AG04450 (cell line): ENCODE measurements around the gene SHISA7. TPM values are rescaled to one million over a fixed set of nuclear protein-coding genes. Genes with fewer than 3 reads are reported as not detected.

Experiments
- CTCF ChIA-PET: fragments of 300-600, 350-600 bp; formaldehyde crosslinking; extraction: SDS; loops from one replicate; lab custom pipeline; 2022; ENCODE audit warnings: antibody characterized with exemption, inconsistent platforms; lab: Charles Lee
- POLR2A ChIA-PET: fragments of 350-600 bp; formaldehyde crosslinking; extraction: SDS; loops from one replicate; lab custom pipeline; 2021; ENCODE audit warnings: antibody characterized with exemption, inconsistent platforms; lab: Yijun Ruan, JAX
- DNase-seq: peaks from one replicate; pipeline ENCODE4 v3.0.0-alpha.2; 2011; ENCODE audit warnings: low read depth, low spot score
- H3K27ac ChIP-seq: one replicate; pipeline ENCODE4 v1.5.1; 2012; ENCODE audit warnings: low read depth, low read length, control low read depth
- H3K27me3 ChIP-seq: one replicate; pipeline ENCODE4 v1.6.0; 2012; ENCODE audit warnings: low read length; ENCODE audit not compliant: control insufficient read depth, insufficient read depth
- H3K4me3 ChIP-seq: 2 replicates; pipeline ENCODE4 v1.5.1; 2011; ENCODE audit warnings: mild to moderate bottlenecking, low read depth, low read length, control low read depth
- H3K9me3 ChIP-seq: 2 replicates; pipeline ENCODE4 v1.5.1; 2012; ENCODE audit warnings: low read length; ENCODE audit not compliant: control insufficient read depth, insufficient read depth
- polyA plus RNA-seq: library from polyadenylated mRNA; depleted of rRNA; stranded (reverse); fragments of >200 nt; gene quantifications from 2 replicates; pipeline ENCODE4 v1.2.3, GENCODE V29; 2011
- TF ChIP-seq, protein P1 (sequence below): IDR thresholded peaks from 2 replicates; pipeline ENCODE4 v1.5.1; 2011; ENCODE audit warnings: low read depth, low read length, control low read depth, inconsistent platforms

SHISA7 gene
- polyA plus RNA-seq, 1 experiment: not detected

DNA sequence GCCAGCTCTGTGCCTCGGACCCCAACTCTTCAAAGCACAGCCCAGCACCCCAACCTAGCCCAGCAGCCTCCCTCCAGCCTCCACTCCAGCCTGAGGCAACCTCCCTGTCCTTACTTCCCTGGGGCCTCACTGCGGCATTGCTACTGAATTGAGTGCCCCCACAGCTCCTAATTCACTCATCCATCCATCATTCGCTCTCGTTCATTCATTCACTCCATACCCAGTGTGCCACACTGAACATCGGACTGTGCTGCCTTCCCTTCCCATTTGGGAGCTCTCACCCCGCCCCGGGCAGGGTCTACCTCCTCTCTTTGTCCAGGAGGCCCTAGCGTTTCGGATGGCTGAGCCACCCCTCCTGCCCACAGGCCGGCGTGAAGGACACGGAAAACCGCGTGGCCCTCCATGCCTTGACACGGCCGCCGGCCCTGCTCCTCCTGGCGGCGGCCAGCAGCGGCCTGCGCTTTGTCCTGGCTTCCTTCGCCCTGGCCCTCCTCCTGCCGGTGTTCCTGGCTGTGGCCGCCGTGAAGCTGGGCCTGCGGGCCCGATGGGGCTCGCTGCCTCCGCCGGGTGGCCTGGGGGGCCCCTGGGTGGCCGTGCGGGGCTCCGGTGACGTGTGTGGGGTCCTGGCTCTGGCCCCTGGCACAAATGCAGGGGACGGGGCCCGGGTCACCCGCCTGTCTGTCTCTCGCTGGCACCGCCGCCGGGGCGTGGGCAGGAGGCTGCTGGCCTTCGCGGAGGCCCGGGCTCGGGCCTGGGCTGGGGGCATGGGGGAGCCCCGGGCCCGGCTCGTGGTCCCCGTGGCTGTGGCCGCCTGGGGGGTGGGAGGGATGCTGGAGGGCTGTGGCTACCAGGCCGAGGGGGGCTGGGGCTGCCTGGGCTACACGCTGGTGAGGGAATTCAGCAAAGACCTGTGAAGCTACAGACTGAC, 43.2 kb upstream of the SHISA7 start:
- peak overlapping the region; percentile 77 for H3K4me3 ChIP-seq
- ChIA-PET POLR2A (interaction anchor here (0.7 to 2.5 kb wide), 10 partner anchors 10 to 1023 kb away, joined by 3 to 21 read pairs (median 5); partner anchors contain the start of genes FIZ1, LENG9, PPP6R1 and UBE2S), CTCF (interaction anchor here (0.7 to 6.4 kb wide), 4 partner anchors 18 to 345 kb away, joined by 3 to 67 read pairs (median 23); no protein-coding TSS in a partner anchor)
- no peak for DNase-seq
- no peaks in the 10 kb centered on the region; the same call in 1 of the 2 replicates for H3K9me3 ChIP-seq
- H3K27me3 ChIP-seq: no peaks in the 10 kb centered on the region
- TF ChIP-seq, protein P1, sequence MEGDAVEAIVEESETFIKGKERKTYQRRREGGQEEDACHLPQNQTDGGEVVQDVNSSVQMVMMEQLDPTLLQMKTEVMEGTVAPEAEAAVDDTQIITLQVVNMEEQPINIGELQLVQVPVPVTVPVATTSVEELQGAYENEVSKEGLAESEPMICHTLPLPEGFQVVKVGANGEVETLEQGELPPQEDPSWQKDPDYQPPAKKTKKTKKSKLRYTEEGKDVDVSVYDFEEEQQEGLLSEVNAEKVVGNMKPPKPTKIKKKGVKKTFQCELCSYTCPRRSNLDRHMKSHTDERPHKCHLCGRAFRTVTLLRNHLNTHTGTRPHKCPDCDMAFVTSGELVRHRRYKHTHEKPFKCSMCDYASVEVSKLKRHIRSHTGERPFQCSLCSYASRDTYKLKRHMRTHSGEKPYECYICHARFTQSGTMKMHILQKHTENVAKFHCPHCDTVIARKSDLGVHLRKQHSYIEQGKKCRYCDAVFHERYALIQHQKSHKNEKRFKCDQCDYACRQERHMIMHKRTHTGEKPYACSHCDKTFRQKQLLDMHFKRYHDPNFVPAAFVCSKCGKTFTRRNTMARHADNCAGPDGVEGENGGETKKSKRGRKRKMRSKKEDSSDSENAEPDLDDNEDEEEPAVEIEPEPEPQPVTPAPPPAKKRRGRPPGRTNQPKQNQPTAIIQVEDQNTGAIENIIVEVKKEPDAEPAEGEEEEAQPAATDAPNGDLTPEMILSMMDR: peak; percentile 19; the same call in 1 of the 2 replicates
- peak overlapping the region; percentile 96 for H3K27ac ChIP-seq

GRCh38 chr19:55485439-55486011, 42.4 kb upstream of the SHISA7 start:
- no peak for DNase-seq
- H3K4me3 ChIP-seq: peak overlapping the region; percentile 77
- ChIA-PET POLR2A (interaction anchor here (0.6 to 1.5 kb wide), 9 partner anchors 9 to 1022 kb away, joined by 3 to 10 read pairs (median 4); partner anchors contain the start of genes LENG9, ZNF628 and ZNF784), CTCF (interaction anchor here (0.5 to 6.4 kb wide), 5 partner anchors 18 to 345 kb away, joined by 4 to 67 read pairs (median 4); no protein-coding TSS in a partner anchor)
- H3K27ac ChIP-seq: peak overlapping the region; percentile 52
- H3K9me3 ChIP-seq: no peaks in the 10 kb centered on the region; the same call in 1 of the 2 replicates
- TF ChIP-seq, protein P1: no peak
- H3K27me3 ChIP-seq: no peaks in the 10 kb centered on the region

DNA sequence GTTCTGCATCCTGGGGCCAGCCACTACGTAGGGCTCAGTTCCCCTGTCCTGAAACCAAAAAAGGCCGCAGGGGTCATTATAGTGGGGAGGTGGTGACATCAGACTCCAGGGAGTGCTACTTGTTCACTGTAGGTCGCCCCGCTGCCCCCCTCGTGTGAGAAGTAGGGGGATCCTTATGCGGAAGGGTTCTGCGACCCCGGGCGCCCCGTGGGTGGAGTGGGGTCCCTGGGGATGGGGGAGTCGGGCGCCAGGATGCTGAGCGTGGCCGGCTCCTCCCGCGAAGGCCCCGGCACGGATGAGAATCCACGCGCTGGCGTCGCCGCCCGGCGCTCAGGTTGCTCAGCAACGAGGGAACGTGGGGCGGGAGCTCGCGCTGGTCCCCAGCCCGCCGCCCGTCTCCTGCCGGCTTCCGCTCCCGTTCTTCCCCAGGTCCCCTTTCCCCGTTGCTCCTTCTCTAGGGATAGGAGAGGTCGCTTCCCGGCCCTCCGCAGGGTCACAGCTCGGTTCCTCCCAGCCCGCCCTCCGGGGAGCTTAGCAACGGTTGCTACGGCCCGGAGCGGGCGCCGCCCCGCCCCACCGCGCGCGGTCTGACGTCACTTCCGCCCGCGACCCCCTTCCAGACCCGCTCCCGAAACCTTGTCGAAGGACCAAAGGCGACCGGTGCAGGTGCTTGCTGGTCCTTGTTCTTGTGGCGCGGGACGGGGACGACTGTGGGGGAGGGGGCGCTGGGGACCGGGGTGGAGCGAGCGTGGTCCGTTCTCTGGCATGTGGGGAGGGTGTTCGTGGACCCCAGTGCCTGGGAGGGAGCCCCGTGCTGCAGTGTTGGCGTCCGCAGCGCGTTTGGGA, 41.7 kb upstream of the SHISA7 start, which contains the start of gene NAT14:
Gene NAT14 (plus strand): TSS at position 596 of the 846 bp plus-strand sequence. CDS start 521 bp downstream, outside the sequence.
- Histone ChIP-seq H3K4me3 (peak within 1 kb of the TSS; percentile 77), H3K27me3 (no peaks in the 10 kb centered on the region), H3K9me3 (no peaks in the 10 kb centered on the region; the same call in 1 of the 2 replicates), H3K27ac (peak within 1 kb of the TSS; percentile 52)
- ChIA-PET CTCF (interaction anchor here (0.5 to 6.4 kb wide), 5 partner anchors 17 to 344 kb away, joined by 4 to 67 read pairs (median 4); no protein-coding TSS in a partner anchor), POLR2A (interaction anchor here (0.6 to 1.5 kb wide), 11 partner anchors 9 to 1021 kb away, joined by 3 to 10 read pairs (median 3); partner anchors contain the start of genes KMT5C, LENG9, UBE2S and ZNF628)
- DNase-seq: no peak
- TF ChIP-seq, protein P1: no peak

- Histone ChIP-seq H3K9me3 (no peaks in the 10 kb centered on the region; the same call in 1 of the 2 replicates), H3K4me3 (peak overlapping the region; percentile 77; the same call in 1 of the 2 replicates), H3K27me3 (no peaks in the 10 kb centered on the region), H3K27ac (peak overlapping the region; percentile 11)
- TF ChIP-seq, protein P1: no peak
- no peak for DNase-seq
- ChIA-PET POLR2A (interaction anchor here (1.5 kb wide), 1 partner anchor 10 kb away, joined by 4 read pairs; no protein-coding TSS in a partner anchor), CTCF (interaction anchor here (1.1 to 6.4 kb wide), 3 partner anchors 17 to 20 kb away, joined by 5 to 67 read pairs (median 42); no protein-coding TSS in a partner anchor)
Measured at GRCh38 chr19:55483706-55484592, 40.8 kb upstream of the SHISA7 start.
